Measurements from ENCODE around the gene FAM222A. TPM values are rescaled to one million over a fixed set of nuclear protein-coding genes. Genes with fewer than 3 reads are reported as not detected.

FAM222A gene
- polyA plus RNA-seq, 2 of the 4 experiments (the other 2 are of a cell fraction) = 0.98 to 3.2 TPM

DNA sequence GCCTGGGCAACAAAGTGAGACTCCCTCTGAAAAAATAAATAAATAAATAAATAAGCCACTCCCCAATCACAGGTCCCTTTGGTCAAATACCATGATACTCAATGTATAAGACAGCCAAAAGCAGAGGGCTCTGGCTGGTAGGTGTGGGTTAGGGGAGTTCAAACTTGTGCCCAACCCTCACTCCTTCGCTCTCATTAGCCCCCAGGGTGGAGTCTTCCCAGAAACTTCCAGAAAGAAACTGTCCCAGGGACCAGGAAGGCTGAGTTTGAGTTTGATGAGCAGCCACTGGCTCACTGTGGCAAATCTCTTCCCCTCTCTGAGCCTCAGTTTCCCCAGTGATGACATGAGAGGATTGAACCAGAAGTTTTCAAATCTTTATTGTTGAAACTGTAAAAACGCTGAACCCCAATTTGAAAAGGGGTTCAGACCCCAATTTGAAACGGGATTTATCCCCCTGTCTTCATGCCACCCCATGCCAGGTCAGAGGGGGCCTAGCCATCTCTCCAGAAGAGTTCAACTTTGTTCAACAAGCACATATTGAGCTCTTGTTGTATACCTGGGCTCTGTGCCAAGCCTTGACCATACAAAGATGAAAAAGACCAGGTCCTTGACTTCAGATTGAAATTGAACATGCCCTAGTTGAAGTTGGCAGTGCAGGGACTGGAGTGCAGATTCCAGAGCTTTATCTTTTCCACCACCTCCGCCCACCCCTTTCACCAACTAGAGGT is 9.1 kb upstream of the FAM222A start:
- CTCF ChIA-PET = interaction anchor here (1.3 kb wide), 1 partner anchor 12 kb away, joined by 3 read pairs; no protein-coding TSS in a partner anchor
- no peak overlapping the region for H3K27ac ChIP-seq
- 54% methylated on average over 4 of the region's 4 CpGs for WGBS (ENCODE audit: missing lambda C conversion rate)
- ATAC-seq (no peak), DNase-seq (ENCODE audit: low read depth in 1 of 2, low spot score in 1 of 2) (no peak), FAIRE-seq (no peak)
- POLR2A ChIA-PET = no interaction called here
- no peaks in the 10 kb centered on the region for H3K9me3 ChIP-seq
- no peak overlapping the region for H3K4me3 ChIP-seq
- no peak overlapping the region for H3K4me2 ChIP-seq
- TF ChIP-seq FOSB (CRISPR knock-in tag; IDR thresholded peaks at IDR 0.05) (no peak), MAFK (IDR thresholded peaks at IDR 0.05; ENCODE audit: partially characterized antibody) (no peak), CBX2 (IDR thresholded peaks at IDR 0.05; ENCODE audit: borderline replicate concordance, low read depth) (no peak), RARB (CRISPR knock-in tag; IDR thresholded peaks at IDR 0.05) (no peak), RCOR1 (IDR thresholded peaks at IDR 0.05; ENCODE audit: low read depth, low read length) (no peak), EHMT2 (IDR thresholded peaks at IDR 0.05; ENCODE audit: low read depth) (no peak), SREBF2 (IDR thresholded peaks at IDR 0.05) (no peak), SMC3 (IDR thresholded peaks at IDR 0.05) (no peak)
- TF ChIP-seq, protein P1, sequence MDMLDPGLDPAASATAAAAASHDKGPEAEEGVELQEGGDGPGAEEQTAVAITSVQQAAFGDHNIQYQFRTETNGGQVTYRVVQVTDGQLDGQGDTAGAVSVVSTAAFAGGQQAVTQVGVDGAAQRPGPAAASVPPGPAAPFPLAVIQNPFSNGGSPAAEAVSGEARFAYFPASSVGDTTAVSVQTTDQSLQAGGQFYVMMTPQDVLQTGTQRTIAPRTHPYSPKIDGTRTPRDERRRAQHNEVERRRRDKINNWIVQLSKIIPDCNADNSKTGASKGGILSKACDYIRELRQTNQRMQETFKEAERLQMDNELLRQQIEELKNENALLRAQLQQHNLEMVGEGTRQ (IDR thresholded peaks at IDR 0.05) = no peak
- no peaks in the 10 kb centered on the region for H3K4me1 ChIP-seq

DNA sequence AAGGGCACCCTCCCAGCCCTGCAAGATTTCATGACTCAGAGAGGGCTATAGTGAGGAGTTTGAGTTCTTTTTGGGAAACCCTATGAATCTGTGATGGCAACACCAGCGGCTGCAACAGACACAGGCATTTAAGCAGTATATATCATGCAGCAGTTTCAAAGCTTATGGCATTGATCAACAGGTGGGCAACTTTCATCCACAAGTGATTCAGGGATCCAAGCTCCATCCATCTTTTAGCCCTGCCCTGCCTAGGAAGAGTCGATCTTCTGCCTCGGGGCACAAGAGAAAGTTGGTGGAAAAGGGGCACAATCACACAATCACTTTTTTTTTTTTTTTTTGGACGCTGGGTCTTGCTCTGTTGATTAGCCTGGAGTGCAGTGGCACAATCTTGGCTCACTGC is 8.3 kb upstream of the FAM222A start:
- peaks cover 4% of the 10 kb centered on the region; the same call in 2 of the 3 replicates for H3K4me1 ChIP-seq
- ATAC-seq = no peak
- H3K4me2 ChIP-seq = no peak overlapping the region
- no peak overlapping the region for H3K4me3 ChIP-seq
- no peak overlapping the region for H3K27ac ChIP-seq
- no peak for DNase-seq (ENCODE audit: low read depth in 1 of 2, low spot score in 1 of 2)
- H3K9me3 ChIP-seq = no peaks in the 10 kb centered on the region
- no peak for FAIRE-seq
- ChIA-PET POLR2A (no interaction called here), CTCF (interaction anchor here (1.3 to 1.4 kb wide), 2 partner anchors 13 to 140 kb away, joined by 3 to 4 read pairs; no protein-coding TSS in a partner anchor)
- WGBS (ENCODE audit: missing lambda C conversion rate) = 53% methylated on average over 4 of the region's 4 CpGs
- TF ChIP-seq CEBPB (IDR thresholded peaks at IDR 0.05) (no peak), ZC3H11A (IDR thresholded peaks at IDR 0.05) (no peak), HOXB13 (CRISPR knock-in tag; IDR thresholded peaks at IDR 0.05; ENCODE audit: low read depth) (no peak), CHD2 (IDR thresholded peaks at IDR 0.05; ENCODE audit: low read length, partially characterized antibody) (no peak), CBX2 (IDR thresholded peaks at IDR 0.05; ENCODE audit: borderline replicate concordance, low read depth) (no peak), CBX8 (IDR thresholded peaks at IDR 0.05) (no peak), RNF2 (IDR thresholded peaks at IDR 0.05; ENCODE audit: borderline replicate concordance, low read depth) (no peak), BCL3 (IDR thresholded peaks at IDR 0.05) (no peak), MYC (IDR thresholded peaks at IDR 0.05; ENCODE audit: borderline replicate concordance, low read length) (no peak), HMGXB4 (CRISPR knock-in tag; IDR thresholded peaks at IDR 0.05; ENCODE audit: borderline replicate concordance) (no peak)

GRCh38 chr12:109706398-109706746 is 7.3 kb upstream of the FAM222A start:
- Histone ChIP-seq H3K4me3 (no peak overlapping the region), H3K4me2 (no peak overlapping the region), H3K27ac (no peak overlapping the region), H3K4me1 (peaks cover 15% of the 10 kb centered on the region), H3K9me3 (no peaks in the 10 kb centered on the region)
- POLR2A ChIA-PET = no interaction called here
- CTCF ChIA-PET = interaction anchor here (1.0 to 1.4 kb wide), 4 partner anchors 10 to 139 kb away, joined by 3 to 5 read pairs (median 4); no protein-coding TSS in a partner anchor
- no peak for DNase-seq (ENCODE audit: low read depth in 1 of 2, low spot score in 1 of 2)
- TF ChIP-seq NFE2L2 (conservative IDR thresholded peaks at IDR 0.05; ENCODE audit: low read length) (no peak), POLR2A (IDR thresholded peaks at IDR 0.05; ENCODE audit: low read length) (no peak), MYC (IDR thresholded peaks at IDR 0.05; ENCODE audit: borderline replicate concordance, low read length) (no peak), KDM1A (IDR thresholded peaks at IDR 0.05; ENCODE audit: low read depth) (peak; percentile 65; the same call in 1 of the 2 replicates), ZFP36 (IDR thresholded peaks at IDR 0.05; ENCODE audit: borderline replicate concordance, partially characterized antibody) (peak; percentile 70)
- WGBS (ENCODE audit: missing lambda C conversion rate) = 58% methylated on average over 2 of the region's 2 CpGs
- no peak for ATAC-seq
- no peak for FAIRE-seq

All from A549 (cell line).